ENCODE results near the gene MACF1. TPM values are rescaled to one million over a fixed set of nuclear protein-coding genes. Genes with fewer than 3 reads are reported as not detected.

MACF1 gene
- total and polyA plus RNA-seq, 2 of the 13 experiments (the other 11 are each of a cell fraction or from before 2014, with no cell fraction given), result 36.7 to 65.4 TPM

DNA sequence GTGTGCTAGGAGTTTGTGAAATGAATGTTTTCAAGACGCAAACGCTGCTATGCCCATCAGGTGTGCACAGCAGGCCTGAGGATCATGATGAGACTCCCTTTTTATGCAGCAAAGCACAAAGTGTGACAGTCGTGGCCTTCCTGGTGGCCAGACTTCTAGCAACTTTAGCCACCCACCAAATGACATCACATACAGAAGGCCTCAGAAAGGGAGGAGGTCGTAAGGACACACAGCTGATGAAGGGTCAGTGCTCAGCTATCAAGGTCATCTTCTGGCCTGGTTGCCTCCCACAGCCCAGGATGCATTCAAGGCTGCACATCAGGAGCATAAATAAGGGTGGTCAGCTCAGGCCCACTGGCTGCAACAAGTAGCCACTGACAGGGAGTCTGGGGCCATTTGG is 323.6 kb downstream of the MACF1 start:
- in situ Hi-C loops (cut with HindIII; ENCODE audit: extremely low pct_ligation_motif_present, low pct_unique_long_range_greater_than_20kb), result loop anchor here (25.0 kb wide), 1 partner anchor 441 kb away; no protein-coding TSS in a partner anchor
- no peak overlapping the region for H2AFZ ChIP-seq (ENCODE audit: low read length)
- no peak for DNase-seq (ENCODE audit: low spot score)
- ATAC-seq, result no peak
- no peaks in the 10 kb centered on the region for H4K20me1 ChIP-seq (ENCODE audit: insufficient read depth, low read length)
- BruUV-seq (replicated peaks), result no TSS peak
- no peak overlapping the region for H3K27ac ChIP-seq (ENCODE audit: extremely low read length, insufficient read depth, low read length)
- intact Hi-C loops (cut with micrococcal nuclease; ENCODE audit: unreplicated experiment), result no loop called here
- TF ChIP-seq ZNF292 (CRISPR knock-in tag; IDR thresholded peaks at IDR 0.05; ENCODE audit: borderline replicate concordance, low read depth), result no peak
- TF ChIP-seq, protein P1, sequence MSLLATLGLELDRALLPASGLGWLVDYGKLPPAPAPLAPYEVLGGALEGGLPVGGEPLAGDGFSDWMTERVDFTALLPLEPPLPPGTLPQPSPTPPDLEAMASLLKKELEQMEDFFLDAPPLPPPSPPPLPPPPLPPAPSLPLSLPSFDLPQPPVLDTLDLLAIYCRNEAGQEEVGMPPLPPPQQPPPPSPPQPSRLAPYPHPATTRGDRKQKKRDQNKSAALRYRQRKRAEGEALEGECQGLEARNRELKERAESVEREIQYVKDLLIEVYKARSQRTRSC (CRISPR knock-in tag; IDR thresholded peaks at IDR 0.05; ENCODE audit: low read depth), result no peak
- no peak for TF ChIP-seq CERS6 (CRISPR knock-in tag; IDR thresholded peaks at IDR 0.05)
- no peak for TF ChIP-seq IRF9 (CRISPR knock-in tag; IDR thresholded peaks at IDR 0.05; ENCODE audit: borderline replicate concordance)
- TF ChIP-seq SSRP1 (CRISPR knock-in tag; IDR thresholded peaks at IDR 0.05), result no peak
- TF ChIP-seq, protein P2, sequence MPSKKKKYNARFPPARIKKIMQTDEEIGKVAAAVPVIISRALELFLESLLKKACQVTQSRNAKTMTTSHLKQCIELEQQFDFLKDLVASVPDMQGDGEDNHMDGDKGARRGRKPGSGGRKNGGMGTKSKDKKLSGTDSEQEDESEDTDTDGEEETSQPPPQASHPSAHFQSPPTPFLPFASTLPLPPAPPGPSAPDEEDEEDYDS (CRISPR knock-in tag; IDR thresholded peaks at IDR 0.05), result no peak
- TF ChIP-seq CREM (IDR thresholded peaks at IDR 0.05), result no peak
- TF ChIP-seq CREM (CRISPR knock-in tag; IDR thresholded peaks at IDR 0.05), result no peak
- no peak for TF ChIP-seq ZNF773 (CRISPR knock-in tag; IDR thresholded peaks at IDR 0.05; ENCODE audit: borderline replicate concordance)
- no peak for TF ChIP-seq SMAD3 (CRISPR knock-in tag; IDR thresholded peaks at IDR 0.05)
- no peak for TF ChIP-seq PAF1 (CRISPR knock-in tag; IDR thresholded peaks at IDR 0.05)
- TF ChIP-seq NCOR1 (IDR thresholded peaks at IDR 0.05; ENCODE audit: borderline replicate concordance, low read length), result no peak
- TF ChIP-seq RBM39 (IDR thresholded peaks at IDR 0.05; ENCODE audit: low read depth, low read length, poor library complexity, severe bottlenecking), result no peak
- TF ChIP-seq, protein P3, sequence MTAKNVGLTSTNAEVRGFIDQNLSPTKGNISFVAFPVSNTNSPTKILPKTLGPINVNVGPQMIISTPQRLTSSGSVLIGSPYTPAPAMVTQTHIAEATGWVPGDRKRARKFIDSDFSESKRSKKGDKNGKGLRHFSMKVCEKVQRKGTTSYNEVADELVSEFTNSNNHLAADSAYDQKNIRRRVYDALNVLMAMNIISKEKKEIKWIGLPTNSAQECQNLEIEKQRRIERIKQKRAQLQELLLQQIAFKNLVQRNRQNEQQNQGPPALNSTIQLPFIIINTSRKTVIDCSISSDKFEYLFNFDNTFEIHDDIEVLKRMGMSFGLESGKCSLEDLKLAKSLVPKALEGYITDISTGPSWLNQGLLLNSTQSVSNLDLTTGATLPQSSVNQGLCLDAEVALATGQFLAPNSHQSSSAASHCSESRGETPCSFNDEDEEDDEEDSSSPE (CRISPR knock-in tag; IDR thresholded peaks at IDR 0.05), result no peak
- TF ChIP-seq AHR (CRISPR knock-in tag; IDR thresholded peaks at IDR 0.05), result no peak
- H3K9ac ChIP-seq (ENCODE audit: insufficient read depth, low read depth, low read length), result no peak overlapping the region
- ChIA-PET CTCF (ENCODE audit: low intra/inter-chr PET ratio, low total read pairs) (no interaction called here), POLR2A (no interaction called here)
- no peaks in the 10 kb centered on the region for H3K36me3 ChIP-seq (replicated peaks in 1 of 2; ENCODE audit: control insufficient read depth in 1 of 2, insufficient read depth in 2 of 2, low read length in 2 of 2)
- no peaks in the 10 kb centered on the region for H3K9me3 ChIP-seq (ENCODE audit: low read length)
- no peaks in the 10 kb centered on the region for H3K79me2 ChIP-seq (ENCODE audit: insufficient read depth, low read length)
- no peaks in the 10 kb centered on the region for H3K4me1 ChIP-seq (ENCODE audit: insufficient read depth, low read length)
- no peak overlapping the region for H3K4me2 ChIP-seq (ENCODE audit: low read depth, low read length)
- H3K4me3 ChIP-seq (replicated peaks in 1 of 3; ENCODE audit: insufficient read depth in 1 of 3, low read depth in 2 of 3, low read length in 3 of 3), result no peak overlapping the region
- no peaks in the 10 kb centered on the region for H3K27me3 ChIP-seq (ENCODE audit: control insufficient read depth in 1 of 2, insufficient read depth in 2 of 2, low read length in 2 of 2)
- WGBS (ENCODE audit: low lambda C conversion rate), result 100% methylated on average over 1 of the region's 4 CpGs
- no peak for FAIRE-seq

All from HepG2 (cell line).